Activated CD4-positive, alpha-beta memory T cell treated with anti-CD3 and anti-CD28 coated beads for 36 hours (primary cell): ENCODE results near the gene LRP8. TPM values are rescaled to one million over a fixed set of nuclear protein-coding genes. Genes with fewer than 3 reads are reported as not detected.

ENCODE experiments used
- CTCF ChIA-PET: fragments of 350-600 bp; sonication (Branson Sonifier 250); formaldehyde crosslinking; loops from one replicate; lab custom pipeline; 2021; ENCODE audit warnings: antibody characterized with exemption, inconsistent platforms; lab: Charles Lee
- POLR2A ChIA-PET: fragments of 350-600 bp; sonication (Branson Sonifier 250); formaldehyde crosslinking; loops from one replicate; lab custom pipeline; 2021; ENCODE audit warnings: antibody characterized with exemption; lab: Charles Lee
- DNase-seq: peaks from one replicate; pipeline ENCODE4 v3.0.0-alpha.2; 2020
- H3K27ac Mint-ChIP-seq: one replicate; pipeline ENCODE4 v1.8.0; 2021; ENCODE audit warnings: mixed read lengths
- H3K27me3 Mint-ChIP-seq: one replicate; pipeline ENCODE4 v1.8.0; 2021; ENCODE audit warnings: mixed read lengths
- H3K36me3 Mint-ChIP-seq: one replicate; pipeline ENCODE4 v1.8.0; 2021; ENCODE audit warnings: mixed read lengths
- H3K4me1 Mint-ChIP-seq: one replicate; pipeline ENCODE4 v1.8.0; 2021; ENCODE audit warnings: low read depth, mixed read lengths
- H3K4me3 Mint-ChIP-seq: one replicate; pipeline ENCODE4 v1.8.0; 2021; ENCODE audit warnings: mild to moderate bottlenecking, mixed read lengths
- H3K9me3 Mint-ChIP-seq: one replicate; pipeline ENCODE4 v1.8.0; 2021; ENCODE audit warnings: mixed read lengths
- intact Hi-C: fragments of 100-400 bp; cut with micrococcal nuclease; formaldehyde crosslinking; loops from one replicate; pipeline ENCODE4 v1.15.1; 2023
- total RNA-seq, 2 experiments: library from RNA; stranded (reverse); gene quantifications; one replicate each; pipeline ENCODE4 v1.2.3, GENCODE V29; 2021

LRP8 gene
- total RNA-seq, 2 experiments from 2014 or later: 38.6 to 38.8 TPM

DNA sequence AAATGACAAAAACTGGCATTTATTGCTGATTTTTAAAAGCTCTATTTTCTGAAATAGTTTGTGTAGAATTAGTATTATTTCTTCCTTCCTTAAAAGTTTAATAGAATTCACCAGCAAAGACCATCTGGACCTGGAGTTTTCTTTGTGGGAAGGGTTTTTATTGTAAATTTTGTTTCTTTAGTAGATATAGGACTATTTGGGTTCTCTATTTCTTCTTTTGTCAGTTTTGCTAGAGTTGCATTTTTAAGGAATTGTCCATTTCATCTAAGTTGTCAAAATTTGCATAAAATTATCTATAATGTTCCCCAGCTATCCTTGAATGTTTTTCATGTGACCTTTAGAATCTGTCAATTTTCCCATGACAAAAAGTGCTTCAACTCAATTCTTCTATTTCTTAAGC lies 28.8 kb upstream of the LRP8 start:
- no peaks in the 10 kb centered on the region for H3K36me3 Mint-ChIP-seq
- no peaks in the 10 kb centered on the region for H3K27me3 Mint-ChIP-seq
- no peaks in the 10 kb centered on the region for H3K4me1 Mint-ChIP-seq
- POLR2A ChIA-PET: no interaction called here
- intact Hi-C loops: no loop called here
- H3K4me3 Mint-ChIP-seq: no peak overlapping the region
- DNase-seq: no peak
- H3K9me3 Mint-ChIP-seq: peaks cover 18% of the 10 kb centered on the region
- no peak overlapping the region for H3K27ac Mint-ChIP-seq
- CTCF ChIA-PET: no interaction called here

DNA sequence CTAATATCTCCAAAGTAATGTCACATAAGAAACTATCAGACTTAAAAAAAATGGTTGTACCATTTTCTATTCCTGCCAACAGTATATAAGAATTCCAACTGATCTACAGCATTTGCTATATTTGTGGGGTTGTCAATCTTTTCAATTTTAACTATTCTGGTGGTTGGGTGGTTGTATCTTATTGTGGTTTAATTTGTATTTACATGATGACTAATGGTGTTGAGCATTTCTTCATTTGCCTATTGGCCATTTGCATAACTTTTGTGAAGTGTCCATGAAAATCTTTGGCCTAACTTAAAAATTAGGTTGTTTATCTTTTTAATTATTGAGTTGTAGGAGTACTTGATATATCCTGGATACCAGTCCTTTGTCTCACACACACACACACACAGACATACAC lies 26.2 kb upstream of the LRP8 start:
- ChIA-PET CTCF (no interaction called here), POLR2A (no interaction called here)
- H3K27me3 Mint-ChIP-seq: no peaks in the 10 kb centered on the region
- no peaks in the 10 kb centered on the region for H3K36me3 Mint-ChIP-seq
- peaks cover 16% of the 10 kb centered on the region for H3K9me3 Mint-ChIP-seq
- DNase-seq: no peak
- intact Hi-C loops: no loop called here
- H3K27ac Mint-ChIP-seq: no peak overlapping the region
- H3K4me1 Mint-ChIP-seq: no peaks in the 10 kb centered on the region
- no peak overlapping the region for H3K4me3 Mint-ChIP-seq

DNA sequence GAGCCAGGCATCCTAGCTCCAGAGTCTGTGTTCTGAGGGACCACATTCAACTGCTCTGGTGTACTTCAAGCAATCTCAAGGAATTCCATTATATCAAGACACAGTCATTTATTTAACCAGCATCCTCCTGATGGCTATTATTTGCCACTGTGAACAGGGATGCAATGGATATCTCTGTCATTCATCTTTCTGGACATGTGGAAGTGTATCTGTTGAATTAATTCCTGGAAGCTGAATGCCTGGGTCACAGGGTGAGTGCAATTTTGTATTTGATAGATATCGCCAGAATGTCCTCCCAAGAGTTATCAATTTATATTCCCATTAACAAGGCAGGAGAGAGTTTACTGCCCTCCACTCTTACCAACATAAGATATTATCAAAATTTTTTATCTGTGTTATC lies 24.7 kb upstream of the LRP8 start:
- Mint-ChIP-seq H3K4me3 (no peak overlapping the region), H3K27me3 (no peaks in the 10 kb centered on the region), H3K27ac (no peak overlapping the region), H3K4me1 (no peaks in the 10 kb centered on the region), H3K9me3 (peaks cover 4% of the 10 kb centered on the region), H3K36me3 (no peaks in the 10 kb centered on the region)
- DNase-seq: no peak
- ChIA-PET CTCF (no interaction called here), POLR2A (no interaction called here)
- intact Hi-C loops: no loop called here

- Mint-ChIP-seq H3K4me1 (no peaks in the 10 kb centered on the region), H3K36me3 (no peaks in the 10 kb centered on the region), H3K9me3 (no peaks in the 10 kb centered on the region), H3K27me3 (no peaks in the 10 kb centered on the region), H3K27ac (no peak overlapping the region), H3K4me3 (no peak overlapping the region)
- ChIA-PET CTCF (no interaction called here), POLR2A (no interaction called here)
- intact Hi-C loops: no loop called here
- DNase-seq: peak; percentile 2
These were observed 23.2 kb upstream of the LRP8 start for GRCh38 chr1:53350853-53351767.

GRCh38 chr1:53349968-53350852 lies 22.3 kb upstream of the LRP8 start:
- intact Hi-C loops: no loop called here
- ChIA-PET POLR2A (no interaction called here), CTCF (no interaction called here)
- Mint-ChIP-seq H3K4me3 (no peak overlapping the region), H3K27me3 (no peaks in the 10 kb centered on the region), H3K4me1 (no peaks in the 10 kb centered on the region), H3K9me3 (no peaks in the 10 kb centered on the region), H3K36me3 (no peaks in the 10 kb centered on the region), H3K27ac (no peak overlapping the region)
- DNase-seq: peak; percentile 4

DNA sequence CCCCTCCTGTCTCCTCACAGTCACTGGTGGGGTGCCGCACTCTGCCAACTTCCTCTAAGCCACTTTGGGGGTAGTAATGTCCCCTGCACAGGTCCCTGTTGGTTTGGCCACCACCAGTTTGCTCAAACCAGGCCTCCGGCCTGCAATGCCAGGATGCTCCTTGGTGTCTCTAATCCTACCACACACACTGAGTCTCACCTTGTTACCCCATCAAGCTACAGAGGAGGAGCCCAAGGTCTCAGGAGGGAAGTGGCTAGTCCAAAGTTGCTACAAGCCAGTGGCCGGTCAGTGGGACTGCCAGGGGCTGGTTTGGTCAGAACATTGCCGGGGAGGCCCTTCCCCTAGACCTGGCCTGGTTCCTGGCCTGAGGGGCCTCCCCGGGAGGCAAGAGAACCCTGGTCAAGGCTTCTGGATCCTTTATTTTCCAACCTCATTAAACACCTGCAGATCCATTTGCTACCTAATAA lies 21.5 kb upstream of the LRP8 start:
- ChIA-PET CTCF (no interaction called here), POLR2A (no interaction called here)
- Mint-ChIP-seq H3K27ac (no peak overlapping the region), H3K27me3 (no peaks in the 10 kb centered on the region), H3K9me3 (no peaks in the 10 kb centered on the region), H3K4me3 (no peak overlapping the region), H3K36me3 (no peaks in the 10 kb centered on the region), H3K4me1 (no peaks in the 10 kb centered on the region)
- intact Hi-C loops: no loop called here
- no peak for DNase-seq

DNA sequence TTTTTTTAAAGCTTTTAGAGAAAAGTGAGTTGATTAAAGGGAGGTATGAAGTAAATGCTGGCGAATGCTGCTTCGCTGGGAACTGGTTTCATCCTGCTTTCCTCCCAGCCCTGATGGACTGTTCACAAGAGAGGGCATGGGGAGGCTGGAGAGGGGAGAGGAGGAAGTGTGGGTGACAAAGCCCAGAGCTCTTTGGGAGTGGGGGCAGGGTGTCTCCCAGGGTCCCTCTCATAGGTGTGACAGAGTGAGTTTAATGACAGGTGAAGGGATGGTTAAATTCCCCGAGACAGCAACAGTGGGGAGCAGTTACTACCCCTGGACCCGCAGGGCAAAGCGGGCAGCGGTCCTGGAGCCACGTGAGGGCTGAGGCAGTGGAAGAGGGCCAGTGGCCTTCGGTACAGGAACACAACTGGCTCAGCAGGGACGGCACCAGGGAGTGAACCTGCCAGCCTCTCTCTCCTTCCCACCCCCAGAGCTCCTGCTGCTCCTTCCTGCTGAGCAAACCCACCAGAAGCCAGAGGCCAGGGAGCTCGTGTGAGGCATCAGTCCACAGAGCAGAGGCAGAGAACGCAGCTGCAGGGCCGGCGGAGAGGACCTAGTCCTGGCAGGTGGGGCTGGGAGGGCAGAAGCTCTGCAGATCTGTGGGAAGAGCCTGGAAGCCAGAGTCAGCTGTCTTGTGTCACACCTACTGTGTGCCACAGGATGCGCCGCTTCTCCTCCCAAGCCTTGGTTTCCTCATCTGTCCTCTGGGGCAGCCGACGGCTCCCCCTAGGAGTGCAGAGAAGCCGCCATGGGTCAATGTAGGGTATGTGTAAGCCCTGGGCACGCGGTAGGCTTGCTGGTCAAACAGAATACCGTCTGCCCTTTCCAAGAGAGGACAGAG lies 20.9 kb upstream of the LRP8 start:
- H3K36me3 Mint-ChIP-seq: no peaks in the 10 kb centered on the region
- H3K27ac Mint-ChIP-seq: no peak overlapping the region
- H3K4me1 Mint-ChIP-seq: no peaks in the 10 kb centered on the region
- no peaks in the 10 kb centered on the region for H3K9me3 Mint-ChIP-seq
- H3K4me3 Mint-ChIP-seq: no peak overlapping the region
- intact Hi-C loops: no loop called here
- ChIA-PET CTCF (no interaction called here), POLR2A (no interaction called here)
- peak; percentile 6 for DNase-seq
- H3K27me3 Mint-ChIP-seq: no peaks in the 10 kb centered on the region

- ChIA-PET POLR2A (no interaction called here), CTCF (no interaction called here)
- no peak for DNase-seq
- no peaks in the 10 kb centered on the region for H3K4me1 Mint-ChIP-seq
- H3K27ac Mint-ChIP-seq: no peak overlapping the region
- peaks cover under 1% of the 10 kb centered on the region for H3K9me3 Mint-ChIP-seq
- intact Hi-C loops: no loop called here
- no peaks in the 10 kb centered on the region for H3K27me3 Mint-ChIP-seq
- H3K36me3 Mint-ChIP-seq: no peaks in the 10 kb centered on the region
- no peak overlapping the region for H3K4me3 Mint-ChIP-seq
These were observed 18.9 kb upstream of the LRP8 start for GRCh38 chr1:53346814-53347176.

- no peak overlapping the region for H3K27ac Mint-ChIP-seq
- CTCF ChIA-PET: no interaction called here
- POLR2A ChIA-PET: no interaction called here
- H3K9me3 Mint-ChIP-seq: peaks cover 6% of the 10 kb centered on the region
- H3K4me3 Mint-ChIP-seq: no peak overlapping the region
- intact Hi-C loops: no loop called here
- peaks cover 4% of the 10 kb centered on the region for H3K36me3 Mint-ChIP-seq
- H3K27me3 Mint-ChIP-seq: no peaks in the 10 kb centered on the region
- peaks cover under 1% of the 10 kb centered on the region for H3K4me1 Mint-ChIP-seq
- peak; percentile 5 for DNase-seq
These were observed 18.3 kb upstream of the LRP8 start for GRCh38 chr1:53345996-53346813.

DNA sequence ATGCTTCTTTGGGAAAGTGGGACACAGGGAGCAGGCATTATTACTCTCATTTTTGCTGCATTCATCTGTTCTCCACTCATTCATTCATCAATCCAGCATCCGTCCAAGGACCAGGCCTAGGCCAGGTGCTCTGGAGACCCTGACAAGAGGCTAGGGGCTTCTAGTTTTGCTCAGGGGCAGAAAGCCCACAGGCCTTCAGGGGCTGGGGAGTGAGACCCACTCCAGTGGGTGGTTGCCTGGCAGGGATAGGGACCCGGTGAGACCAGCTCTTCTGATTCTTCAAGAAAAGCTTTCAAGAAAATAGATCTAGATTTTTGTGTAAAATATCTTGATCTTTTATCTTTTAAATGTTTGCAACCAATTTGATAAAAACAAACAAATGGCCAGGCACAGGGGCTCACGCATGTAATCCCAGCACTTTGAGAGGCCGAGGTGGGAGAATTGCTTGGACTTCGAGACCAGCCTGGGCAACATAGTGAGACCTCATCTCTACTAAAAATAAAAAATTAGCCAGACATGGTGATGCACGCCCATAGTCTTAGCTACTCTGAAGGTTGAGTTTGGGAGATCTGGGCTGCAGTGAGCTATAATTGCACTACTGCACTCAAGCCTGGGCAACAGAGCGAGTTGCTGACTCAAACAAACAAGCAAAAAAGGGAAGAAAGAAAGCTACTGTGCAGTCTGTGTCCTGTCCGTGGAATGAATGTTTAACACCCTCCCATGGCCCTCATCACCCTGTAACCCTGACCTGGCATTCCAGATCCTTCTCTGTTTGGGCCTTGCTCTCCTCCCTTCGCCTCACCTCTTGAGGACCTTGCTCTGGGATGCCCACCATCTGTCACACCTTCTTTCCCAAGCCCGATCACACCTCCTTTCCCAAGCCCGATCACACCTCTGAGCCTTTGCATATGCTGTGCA lies 17.3 kb upstream of the LRP8 start:
- intact Hi-C loops: no loop called here
- H3K27ac Mint-ChIP-seq: no peak overlapping the region
- CTCF ChIA-PET: no interaction called here

More for the DNA sequence above, 17.3 kb upstream of the LRP8 start:
- H3K4me1 Mint-ChIP-seq: peaks cover 9% of the 10 kb centered on the region
- no peak for DNase-seq
- H3K36me3 Mint-ChIP-seq: peaks cover 10% of the 10 kb centered on the region
- no peaks in the 10 kb centered on the region for H3K27me3 Mint-ChIP-seq
- POLR2A ChIA-PET: no interaction called here
- H3K4me3 Mint-ChIP-seq: no peak overlapping the region
- H3K9me3 Mint-ChIP-seq: peaks cover 12% of the 10 kb centered on the region
